Activated CD8-positive, alpha-beta memory T cell treated with anti-CD3 and anti-CD28 coated beads, Interleukin-2, amount 50 U/mL, for 1 hour (primary cell): ENCODE data around the gene KRTAP10-11.
"Not testable (repeated sequence)": the region's sequence is repeated elsewhere in the genome, so short reads cannot be mapped to it uniquely, and the experiment has no call there.

ENCODE experiments used
- DNase-seq: peaks from one replicate; pipeline ENCODE4 v3.0.0-alpha.2; 2020; ENCODE audit errors: extremely low read depth

Gene KRTAP10-11

GRCh38 chr21:44615466-44615865 is 30.7 kb upstream of the KRTAP10-11 start:
- no peak for DNase-seq

GRCh38 chr21:44615911-44616590 is 30.2 kb upstream of the KRTAP10-11 start:
- no peak for DNase-seq

GRCh38 chr21:44616591-44616926 is 29.7 kb upstream of the KRTAP10-11 start:
- DNase-seq = no peak

GRCh38 chr21:44617071-44617501 is 29.1 kb upstream of the KRTAP10-11 start:
- no peak for DNase-seq

- DNase-seq = no peak
Measured at GRCh38 chr21:44618504-44618903, 27.7 kb upstream of the KRTAP10-11 start.

GRCh38 chr21:44618909-44619308 is 27.3 kb upstream of the KRTAP10-11 start:
- DNase-seq = peak; percentile 34

- DNase-seq = no peak
Measured at GRCh38 chr21:44619886-44620285, 26.3 kb upstream of the KRTAP10-11 start.

GRCh38 chr21:44623575-44623974 is 22.6 kb upstream of the KRTAP10-11 start:
- no peak for DNase-seq

- DNase-seq = no peak
Measured at GRCh38 chr21:44625756-44626155, 20.5 kb upstream of the KRTAP10-11 start.

GRCh38 chr21:44626262-44626661 is 20.0 kb upstream of the KRTAP10-11 start:
- no peak for DNase-seq

GRCh38 chr21:44626673-44627143 is 19.5 kb upstream of the KRTAP10-11 start, which contains the start of gene KRTAP10-9:
KRTAP10-9 (plus strand) TSS chr21:44627093; CDS start chr21:44627172, 79 bp downstream.
- no peak for DNase-seq

- not testable (repeated sequence) for DNase-seq
Measured at GRCh38 chr21:44627181-44627822, 18.9 kb upstream of the KRTAP10-11 start.

GRCh38 chr21:44627831-44628233 is 18.4 kb upstream of the KRTAP10-11 start:
- DNase-seq = not testable (repeated sequence)

GRCh38 chr21:44628707-44629391 is 17.4 kb upstream of the KRTAP10-11 start:
- no peak for DNase-seq

- no peak for DNase-seq
Measured at GRCh38 chr21:44630440-44630839, 15.8 kb upstream of the KRTAP10-11 start.

- no peak for DNase-seq
Measured at GRCh38 chr21:44632067-44632466, 14.1 kb upstream of the KRTAP10-11 start.

GRCh38 chr21:44636209-44637017 is 9.8 kb upstream of the KRTAP10-11 start:
- DNase-seq = no peak

- DNase-seq = no peak
Measured at GRCh38 chr21:44637018-44637850, 9.0 kb upstream of the KRTAP10-11 start, which contains the start of gene KRTAP10-10. KRTAP10-10 (plus strand) TSS chr21:44637356; CDS start chr21:44637418, 62 bp downstream.

- not testable (repeated sequence) for DNase-seq
Measured at GRCh38 chr21:44637851-44638348, 8.3 kb upstream of the KRTAP10-11 start.

- not testable (repeated sequence) for DNase-seq
Measured at GRCh38 chr21:44638506-44639330, 7.5 kb upstream of the KRTAP10-11 start.
